A673 (cell line): Measurements from ENCODE around the gene BTBD9. TPM values are rescaled to one million over a fixed set of nuclear protein-coding genes. Genes with fewer than 3 reads are reported as not detected.

ENCODE experiments used
- BruUV-seq: library from RNA; stranded (reverse); fragments of 400-500 nt; replicated peaks from 2 replicates; lab custom pipeline; 2021; lab: Mats Ljungman, UMichigan
- CTCF ChIA-PET: fragments of 300-600 bp; sonication (Branson Sonifier 250); formaldehyde crosslinking; loops from one replicate; lab custom pipeline; 2022; ENCODE audit warnings: antibody characterized with exemption; lab: Charles Lee
- POLR2A ChIA-PET: fragments of 300-600 bp; sonication (Branson Sonifier 250); formaldehyde crosslinking; loops from one replicate; lab custom pipeline; 2022; ENCODE audit warnings: antibody characterized with exemption; ENCODE audit not compliant: low non-redundant PET; lab: Charles Lee
- DNase-seq: peaks from one replicate; pipeline ENCODE4 v3.0.0-alpha.2; 2015; ENCODE audit warnings: low spot score
- H3K27ac ChIP-seq: fragments of 200-600 bp; sonication (generic); 2 replicates; pipeline ENCODE4 v1.5.1; 2016; ENCODE audit warnings: mixed run types, low read depth, mild to moderate bottlenecking, mixed read lengths, antibody characterized with exemption, low read length; ENCODE audit not compliant: poor library complexity, severe bottlenecking
- H3K27me3 ChIP-seq: fragments of 200-600 bp; sonication (generic); replicated peaks from 2 replicates; pipeline ENCODE4 v1.6.1; 2017; ENCODE audit warnings: mixed run types, low read depth, mild to moderate bottlenecking, mixed read lengths, antibody characterized with exemption, low read length; ENCODE audit not compliant: insufficient read depth, poor library complexity
- H3K36me3 ChIP-seq: fragments of 200-600 bp; sonication (generic); 2 replicates; pipeline ENCODE4 v1.6.1; 2016; ENCODE audit warnings: mixed run types, mild to moderate bottlenecking, mixed read lengths, antibody characterized with exemption, low read length; ENCODE audit not compliant: insufficient read depth, poor library complexity, severe bottlenecking
- H3K4me1 ChIP-seq: fragments of 200-600 bp; sonication (generic); 2 replicates; pipeline ENCODE4 v1.6.1; 2017; ENCODE audit warnings: mixed run types, mild to moderate bottlenecking, mixed read lengths, antibody characterized with exemption, low read length; ENCODE audit not compliant: insufficient read depth, poor library complexity, severe bottlenecking
- H3K4me3 ChIP-seq: fragments of 200-600 bp; sonication (generic); 2 replicates; pipeline ENCODE4 v1.5.1; 2016; ENCODE audit warnings: low read depth, mixed run types, mild to moderate bottlenecking, mixed read lengths, low read length; ENCODE audit not compliant: poor library complexity, severe bottlenecking
- H3K9me3 ChIP-seq: fragments of 200-600 bp; sonication (generic); 2 replicates; pipeline ENCODE4 v1.6.1; 2016; ENCODE audit warnings: mixed run types, low read depth, mild to moderate bottlenecking, mixed read lengths, antibody characterized with exemption, low read length; ENCODE audit not compliant: poor library complexity, severe bottlenecking
- CTCF ChIP-seq: fragments of 300-800, 200-600 bp; sonication (generic); conservative IDR thresholded peaks from 2 replicates; pipeline ENCODE4 v1.5.1; 2017; ENCODE audit warnings: low read depth, mild to moderate bottlenecking, antibody characterized with exemption, low read length, moderate library complexity, mixed read lengths
- EZH2 ChIP-seq: fragments of 200-600 bp; sonication (generic); IDR thresholded peaks from 2 replicates; pipeline ENCODE4 v1.6.1; 2017; ENCODE audit warnings: borderline replicate concordance, low read depth, mild to moderate bottlenecking, mixed read lengths, antibody characterized with exemption, low read length; ENCODE audit not compliant: poor library complexity, severe bottlenecking
- intact Hi-C: fragments of 100-400 bp; cut with micrococcal nuclease; formaldehyde crosslinking; loops from one replicate; pipeline ENCODE4 v1.10.0; 2022; ENCODE audit not compliant: unreplicated experiment
- total RNA-seq: library from RNA; stranded (reverse); gene quantifications from 2 replicates; pipeline ENCODE4 v1.2.3, GENCODE V29; 2021

The BTBD9 gene
- total RNA-seq, 1 experiment from 2014 or later: 8.0 TPM

- POLR2A ChIA-PET: no interaction called here
- no peak for DNase-seq
- no peaks in the 10 kb centered on the region for H3K9me3 ChIP-seq
- BruUV-seq: no TSS peak
- no peak overlapping the region for H3K27ac ChIP-seq
- intact Hi-C loops: no loop called here
- TF ChIP-seq CTCF (no peak), EZH2 (no peak)
- H3K4me3 ChIP-seq: no peak overlapping the region
- no peaks in the 10 kb centered on the region for H3K4me1 ChIP-seq
- CTCF ChIA-PET: no interaction called here
- H3K36me3 ChIP-seq: no peaks in the 10 kb centered on the region
- no peaks in the 10 kb centered on the region for H3K27me3 ChIP-seq
Measured at GRCh38 chr6:38650207-38650752, 10.6 kb upstream of the BTBD9 start.

- POLR2A ChIA-PET: no interaction called here
- Histone ChIP-seq H3K27me3 (no peaks in the 10 kb centered on the region), H3K27ac (no peak overlapping the region), H3K36me3 (no peaks in the 10 kb centered on the region), H3K4me3 (no peak overlapping the region), H3K4me1 (no peaks in the 10 kb centered on the region), H3K9me3 (no peaks in the 10 kb centered on the region)
- intact Hi-C loops: no loop called here
- BruUV-seq: no TSS peak
- TF ChIP-seq CTCF (no peak), EZH2 (no peak)
- no peak for DNase-seq
- CTCF ChIA-PET: no interaction called here
Measured at GRCh38 chr6:38649744-38650143, 10.0 kb upstream of the BTBD9 start.

DNA sequence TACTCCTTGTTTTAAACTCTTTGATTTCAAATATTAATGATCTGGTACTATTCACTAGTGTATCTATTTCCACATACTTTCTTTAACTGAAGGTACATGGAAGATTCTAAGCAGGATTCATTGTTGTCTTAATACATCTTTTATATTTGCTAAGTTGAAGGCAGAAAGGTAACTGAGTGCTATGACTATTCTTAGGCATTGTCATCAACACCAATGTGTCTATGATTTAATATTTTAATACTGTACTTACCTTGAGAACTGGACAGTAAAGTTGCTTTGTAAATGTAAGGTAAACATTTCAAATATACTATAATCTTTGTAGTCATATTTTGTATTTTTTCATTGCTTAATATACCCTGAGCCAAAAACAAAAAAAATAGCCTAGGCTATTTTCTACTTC lies 8.9 kb upstream of the BTBD9 start:
- TF ChIP-seq EZH2 (no peak), CTCF (no peak)
- ChIA-PET CTCF (no interaction called here), POLR2A (no interaction called here)
- H3K4me3 ChIP-seq: no peak overlapping the region
- no TSS peak for BruUV-seq
- no peak overlapping the region for H3K27ac ChIP-seq
- DNase-seq: no peak
- H3K9me3 ChIP-seq: no peaks in the 10 kb centered on the region
- no peaks in the 10 kb centered on the region for H3K36me3 ChIP-seq
- intact Hi-C loops: no loop called here
- no peaks in the 10 kb centered on the region for H3K27me3 ChIP-seq
- no peaks in the 10 kb centered on the region for H3K4me1 ChIP-seq
